ENCODE results near the gene CNPPD1.

Gene CNPPD1

GRCh38 chr2:219160186-219161017, 16.3 kb downstream of the CNPPD1 start, which contains the start of gene NHEJ1:
Gene NHEJ1 (minus strand): TSS chr2:219160815. CDS start chr2:219158362, 2,453 bp downstream.
- DNase-seq (ENCODE audit: low read depth) = peak; percentile 91

DNA sequence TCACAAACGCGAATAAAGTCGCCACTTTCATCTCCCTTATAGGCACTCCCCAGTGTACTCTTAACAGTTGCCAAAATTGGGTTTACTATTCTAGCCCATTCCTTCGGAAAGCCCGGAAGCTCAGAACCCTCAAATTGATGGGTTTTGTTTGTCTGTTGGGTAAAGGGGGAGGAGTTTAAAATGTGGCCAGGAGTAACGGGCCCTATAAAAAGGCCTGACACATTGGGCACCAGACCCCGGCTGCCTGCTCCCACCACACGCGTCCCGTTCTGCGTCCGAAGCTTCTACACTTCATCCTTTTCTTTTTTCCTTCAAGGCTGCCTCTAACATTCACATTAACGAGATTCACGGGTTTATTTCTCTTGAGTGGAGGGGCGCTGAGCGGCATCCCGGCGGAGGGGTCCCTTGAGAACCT, 16.9 kb downstream of the CNPPD1 start:
- no peak for DNase-seq (ENCODE audit: low read depth)

- DNase-seq (ENCODE audit: low read depth) = no peak
These were observed 18.1 kb downstream of the CNPPD1 start for GRCh38 chr2:219158586-219158985.

DNA sequence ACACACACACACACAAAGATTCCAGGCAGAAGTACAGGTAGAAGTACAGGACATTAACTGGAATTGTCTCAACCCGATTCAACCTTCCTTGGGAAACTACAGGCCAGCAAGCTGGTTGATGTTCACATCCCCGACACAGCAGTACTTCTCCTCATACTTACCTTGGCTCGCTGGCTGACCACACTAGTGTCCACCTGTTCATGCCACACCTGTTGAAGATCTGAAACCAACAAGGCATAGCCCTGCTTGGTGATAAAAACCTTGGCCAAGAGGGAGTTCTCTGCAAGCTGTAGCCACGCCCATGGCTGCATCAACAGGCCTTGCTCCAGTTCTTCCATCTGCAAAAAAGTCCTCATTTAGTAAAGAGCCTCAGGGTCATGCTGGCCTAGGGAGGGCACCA, 18.7 kb downstream of the CNPPD1 start:
- DNase-seq (ENCODE audit: low read depth) = no peak

DNA sequence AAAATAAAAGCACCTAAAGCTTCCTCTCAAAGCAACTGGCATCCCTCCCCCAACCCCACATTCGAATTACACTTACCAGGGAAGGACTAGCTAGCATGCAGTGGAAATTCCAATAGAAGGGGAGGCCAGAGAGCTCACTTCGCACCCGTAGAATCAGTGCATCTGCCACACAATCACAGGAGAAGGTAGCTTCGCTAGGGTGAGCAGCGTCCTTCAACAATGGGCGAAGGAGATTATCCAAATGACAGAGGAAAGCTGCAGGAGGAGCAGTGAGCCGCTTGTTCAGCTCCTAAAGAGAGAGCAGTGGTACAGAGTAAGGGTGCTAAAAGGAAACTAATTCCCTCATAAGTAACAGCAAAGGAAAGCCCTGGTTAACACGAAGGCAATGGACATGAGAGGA, 19.3 kb downstream of the CNPPD1 start:
- no peak for DNase-seq (ENCODE audit: low read depth)

- DNase-seq (ENCODE audit: low read depth) = no peak
These were observed 21.6 kb downstream of the CNPPD1 start for GRCh38 chr2:219155054-219155644.

- DNase-seq (ENCODE audit: low read depth) = no peak
These were observed 27.1 kb downstream of the CNPPD1 start for GRCh38 chr2:219149667-219150066.

GRCh38 chr2:219142329-219142728, 34.4 kb downstream of the CNPPD1 start:
- no peak for DNase-seq (ENCODE audit: low read depth)

- no peak for DNase-seq (ENCODE audit: low read depth)
These were observed 36.0 kb downstream of the CNPPD1 start for GRCh38 chr2:219140722-219141121.

GRCh38 chr2:219133976-219134375, 42.7 kb downstream of the CNPPD1 start:
- no peak for DNase-seq (ENCODE audit: low read depth)

GRCh38 chr2:219131744-219132143, 45.0 kb downstream of the CNPPD1 start:
- DNase-seq (ENCODE audit: low read depth) = no peak

DNA sequence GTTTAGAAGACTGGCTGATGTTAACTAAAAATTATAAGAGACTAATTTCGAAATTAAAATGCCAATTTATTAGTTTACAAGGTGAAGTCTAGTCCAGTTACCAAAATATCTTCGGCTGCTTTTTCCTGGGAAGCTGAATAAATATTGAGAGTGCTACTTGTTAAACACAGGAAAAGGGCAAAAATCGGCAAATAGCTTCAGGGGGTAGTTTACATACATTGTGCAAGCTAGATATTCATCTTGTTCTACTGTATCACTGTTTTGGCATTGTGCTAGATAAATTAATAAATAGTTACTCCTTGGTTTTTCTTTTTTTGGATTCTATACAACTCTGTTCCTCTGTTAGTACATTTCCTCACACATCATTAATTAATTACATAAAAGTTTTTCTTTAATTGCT, 45.4 kb downstream of the CNPPD1 start:
- no peak for DNase-seq (ENCODE audit: low read depth)

DNA sequence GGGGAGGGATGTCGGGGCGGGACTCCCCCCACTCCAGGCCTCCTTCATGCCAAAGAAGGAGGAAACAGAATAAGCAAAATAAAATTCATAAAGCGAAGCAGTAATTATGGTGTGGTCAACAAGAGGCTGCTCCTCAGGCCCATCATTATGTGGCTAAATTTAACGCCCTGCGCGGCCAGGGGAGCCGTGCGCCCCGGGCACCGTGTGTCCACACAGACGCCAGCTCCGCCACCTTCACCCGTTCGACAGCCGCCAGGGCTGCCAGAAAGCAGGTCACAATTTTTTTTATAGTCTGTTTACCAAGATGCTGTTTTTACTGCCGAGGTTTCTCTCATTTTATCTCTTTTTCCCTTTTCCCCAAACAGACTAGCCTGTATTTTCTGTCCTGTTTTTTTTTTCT, 47.1 kb downstream of the CNPPD1 start:
- DNase-seq (ENCODE audit: low read depth) = no peak

DNA sequence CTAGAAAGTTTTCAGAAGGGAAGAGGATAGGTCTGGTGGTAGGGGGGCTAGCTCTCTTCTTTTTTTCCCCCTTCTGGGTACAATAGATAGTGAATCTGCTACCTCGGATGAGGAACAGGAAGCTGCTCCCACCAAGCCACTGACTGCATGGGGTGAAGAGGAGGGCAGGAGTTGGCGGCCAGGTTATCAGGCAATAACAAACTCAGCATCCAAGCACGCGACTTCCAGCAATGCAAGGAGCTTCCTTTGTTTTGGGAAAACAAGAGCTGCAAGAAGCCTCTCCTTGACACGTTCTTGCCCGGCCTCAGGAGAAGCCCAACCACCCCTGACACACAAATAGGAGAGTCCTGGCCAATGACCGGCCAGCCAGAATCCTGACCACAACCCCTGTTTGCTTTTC, 48.3 kb downstream of the CNPPD1 start:
- DNase-seq (ENCODE audit: low read depth) = no peak

- no peak for DNase-seq (ENCODE audit: low read depth)
These were observed 49.6 kb downstream of the CNPPD1 start for GRCh38 chr2:219127037-219127635.

DNA sequence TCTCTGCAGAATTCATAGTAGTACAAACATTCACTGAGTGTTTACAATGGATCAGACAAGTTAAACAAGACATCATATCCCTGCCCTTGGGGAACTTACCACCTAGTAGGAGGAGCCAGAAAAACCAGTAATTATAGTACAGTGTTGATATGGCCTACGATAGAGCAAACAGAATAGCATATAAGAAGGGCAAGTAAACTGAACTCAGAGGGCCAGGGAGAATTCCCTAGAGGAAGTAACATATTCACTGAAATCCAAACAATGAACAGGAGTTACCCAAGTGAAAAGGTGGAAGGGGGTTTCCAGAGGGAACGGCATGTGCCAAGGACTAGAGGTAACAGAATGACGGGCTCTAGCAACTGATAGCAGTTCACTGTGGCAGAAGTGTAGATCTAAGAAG, 50.2 kb downstream of the CNPPD1 start:
- DNase-seq (ENCODE audit: low read depth) = no peak

DNA sequence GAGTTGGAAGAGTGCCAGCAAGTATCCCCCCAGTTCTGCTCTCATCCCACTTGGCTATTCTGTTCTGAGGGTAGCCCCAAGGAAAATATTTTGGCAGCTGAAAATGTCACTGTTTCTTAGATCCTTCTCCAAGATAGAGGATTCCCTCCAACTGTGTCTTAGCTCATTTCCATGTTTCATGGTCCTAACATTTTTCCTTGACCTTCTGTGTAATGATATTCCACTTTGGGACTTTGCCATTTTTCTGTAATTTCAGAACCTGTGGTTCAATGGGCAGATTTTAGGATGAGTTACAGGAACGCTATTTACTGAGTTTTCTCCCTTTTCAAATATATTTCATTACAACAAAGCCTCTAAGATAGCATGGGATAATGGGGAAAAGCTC, 50.8 kb downstream of the CNPPD1 start:
- DNase-seq (ENCODE audit: low read depth) = no peak

DNA sequence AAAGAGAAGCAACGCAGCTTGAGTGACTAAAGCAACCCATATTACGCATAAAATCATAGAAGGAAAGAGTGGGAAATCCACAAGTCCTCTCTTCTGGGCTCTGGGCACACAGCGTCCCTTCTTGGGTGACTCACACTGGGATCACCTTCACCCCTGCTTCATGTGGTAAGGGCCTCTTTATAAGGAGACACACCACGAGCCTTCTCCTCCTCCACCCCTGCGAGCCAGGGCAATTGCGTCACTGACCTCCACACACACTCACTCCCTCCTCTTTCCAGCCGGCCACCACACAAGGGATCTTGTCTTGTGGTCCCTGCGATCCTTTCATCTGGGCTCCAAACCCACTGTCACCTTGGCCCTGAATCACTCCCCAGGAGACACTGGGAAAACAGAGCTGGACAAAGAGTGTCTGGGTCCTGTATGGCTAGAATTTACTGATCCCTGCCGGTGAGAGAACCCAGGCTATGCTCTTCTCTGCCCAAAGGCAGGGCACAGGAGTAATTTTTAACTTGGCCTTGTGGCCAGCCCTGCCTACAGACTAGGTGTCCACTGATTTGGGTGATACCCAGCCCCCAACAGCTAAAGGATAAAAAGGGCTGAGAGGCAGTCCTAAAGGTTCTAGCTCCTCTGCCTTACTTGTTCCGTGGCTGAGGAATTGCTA, 51.4 kb downstream of the CNPPD1 start:
- no peak for DNase-seq (ENCODE audit: low read depth)

- no peak for DNase-seq (ENCODE audit: low read depth)
These were observed 52.2 kb downstream of the CNPPD1 start for GRCh38 chr2:219124381-219125110.

GRCh38 chr2:219123356-219124135, 53.2 kb downstream of the CNPPD1 start:
- no peak for DNase-seq (ENCODE audit: low read depth)

All from activated T-cell treated with anti-CD3 and anti-CD28 coated beads for 48 hours (primary cell).